GM19468 (cell line): ENCODE results near the gene F8A3.
A peak's percentile ranks its signal among the peaks of the same experiment; 100 is the strongest.
"Not testable (repeated sequence)": the region's sequence is repeated elsewhere in the genome, so short reads cannot be mapped to it uniquely, and the experiment has no call there.

ENCODE experiments used
- ATAC-seq: cut with Tn5 transposase; IDR thresholded peaks from one replicate; pipeline ENCODE4 v1.9.1; 2021; ENCODE audit warnings: mild to moderate bottlenecking, moderate library complexity, moderate number of reproducible peaks; ENCODE audit not compliant: unreplicated experiment; ENCODE audit errors: extremely low read depth

Gene F8A3

GRCh38 chrX:155458471-155458870 lies at the start of gene F8A3:
F8A3 (minus strand) TSS chrX:155458620; CDS start chrX:155458600, 20 bp downstream.
- peak; percentile 69 for ATAC-seq

GRCh38 chrX:155505296-155505695 lies 46.9 kb upstream of the F8A3 start:
- no peak for ATAC-seq

- ATAC-seq: not testable (repeated sequence)
Measured at GRCh38 chrX:155495134-155495533, 36.7 kb upstream of the F8A3 start.

- not testable (repeated sequence) for ATAC-seq
Measured at GRCh38 chrX:155491421-155491820, 33.0 kb upstream of the F8A3 start.

- not testable (repeated sequence) for ATAC-seq
Measured at GRCh38 chrX:155477136-155477535, 18.7 kb upstream of the F8A3 start.

GRCh38 chrX:155466269-155466938 lies 8.0 kb upstream of the F8A3 start:
- ATAC-seq: peak; percentile 51

GRCh38 chrX:155460501-155460900 lies 2.1 kb upstream of the F8A3 start:
- ATAC-seq: not testable (repeated sequence)

- peak; percentile 26 for ATAC-seq
Measured at GRCh38 chrX:155457761-155458447, 516 bp downstream of the F8A3 start.

- ATAC-seq: no peak
Measured at GRCh38 chrX:155441097-155441496, 17.3 kb downstream of the F8A3 start.

GRCh38 chrX:155435744-155436112 lies 22.7 kb downstream of the F8A3 start:
- ATAC-seq: no peak

- ATAC-seq: no peak
Measured at GRCh38 chrX:155434906-155435743, 23.3 kb downstream of the F8A3 start.

- ATAC-seq: no peak
Measured at GRCh38 chrX:155417769-155418168, 40.7 kb downstream of the F8A3 start.
